CD4-positive, alpha-beta T cell treated with Interleukin-10 for 1 hour (primary cell): ENCODE data around the gene MIPEP.
"Not testable (repeated sequence)": the region's sequence is repeated elsewhere in the genome, so short reads cannot be mapped to it uniquely, and the experiment has no call there.

Experiments used
- DNase-seq: peaks from one replicate; pipeline ENCODE4 v3.0.0-alpha.2; 2020

MIPEP gene

DNA sequence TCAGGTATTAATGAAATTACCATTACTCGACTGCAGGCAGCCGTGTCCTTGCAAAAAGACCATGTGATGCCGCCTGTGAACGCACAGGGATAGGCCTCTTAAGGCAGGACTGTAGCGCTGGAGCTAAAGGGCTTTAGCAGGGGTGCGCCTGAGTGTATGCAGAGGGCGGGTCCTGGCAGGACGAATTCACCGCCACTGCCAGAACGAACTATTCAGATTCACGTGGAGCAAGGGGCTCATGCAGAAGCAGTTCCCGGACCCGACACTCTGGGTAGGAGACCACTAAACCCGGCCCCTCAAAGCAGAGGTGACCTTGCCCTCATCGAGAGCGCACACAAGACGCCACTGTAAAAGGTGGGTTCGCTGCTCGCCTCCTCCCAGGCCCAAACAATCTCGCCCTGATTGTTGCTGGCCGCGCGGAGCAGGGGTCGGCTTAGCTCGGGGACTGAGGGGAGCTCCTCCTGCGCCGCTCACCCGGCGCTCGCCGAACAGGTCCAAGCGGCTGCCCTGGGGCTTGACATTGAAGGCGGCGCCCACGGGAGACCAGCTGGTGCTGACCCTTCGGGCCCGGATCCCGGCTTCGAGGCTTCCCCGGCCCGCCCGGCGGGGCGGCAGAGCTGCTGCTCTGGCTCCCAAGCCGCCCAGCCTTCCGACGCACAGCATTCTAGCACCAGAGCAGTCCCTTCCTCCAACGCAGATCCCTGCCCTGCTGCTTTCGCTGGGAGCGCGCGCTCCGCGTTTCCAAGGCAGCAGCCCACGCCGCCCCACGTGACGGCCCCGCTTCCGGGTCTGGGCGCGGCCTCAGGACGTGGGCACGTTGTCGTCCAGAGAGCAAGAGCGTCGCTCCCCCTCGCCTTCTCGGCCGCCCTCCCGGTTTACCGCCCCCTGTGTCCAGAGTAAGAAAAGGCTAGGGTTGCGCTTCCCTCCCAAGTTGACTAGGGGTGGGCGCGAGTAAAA is at the start of gene MIPEP:
TSS of gene MIPEP (minus strand) at position 743 of the 957 bp plus-strand sequence. CDS start at position 663, 80 bp downstream.
- peak; percentile 90 for DNase-seq

DNA sequence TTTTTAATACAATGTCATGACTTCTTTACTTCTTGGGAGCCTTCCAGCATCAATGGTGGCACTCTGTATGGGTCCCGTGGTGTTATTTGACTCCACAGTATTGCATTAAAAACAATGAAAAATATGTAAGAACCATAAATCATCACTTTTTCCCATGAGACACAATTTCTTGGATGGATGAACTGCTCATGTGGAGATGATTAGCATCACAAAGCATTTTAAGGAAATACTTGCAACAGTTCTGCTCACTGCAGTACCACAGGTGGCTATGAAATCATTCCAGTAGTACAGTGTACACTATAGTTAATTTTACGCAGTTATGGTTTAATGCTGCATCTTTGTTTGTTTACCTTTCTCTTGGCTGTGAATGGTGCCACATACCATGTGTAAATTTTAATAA is 45.3 kb upstream of the MIPEP start:
- no peak for DNase-seq

DNA sequence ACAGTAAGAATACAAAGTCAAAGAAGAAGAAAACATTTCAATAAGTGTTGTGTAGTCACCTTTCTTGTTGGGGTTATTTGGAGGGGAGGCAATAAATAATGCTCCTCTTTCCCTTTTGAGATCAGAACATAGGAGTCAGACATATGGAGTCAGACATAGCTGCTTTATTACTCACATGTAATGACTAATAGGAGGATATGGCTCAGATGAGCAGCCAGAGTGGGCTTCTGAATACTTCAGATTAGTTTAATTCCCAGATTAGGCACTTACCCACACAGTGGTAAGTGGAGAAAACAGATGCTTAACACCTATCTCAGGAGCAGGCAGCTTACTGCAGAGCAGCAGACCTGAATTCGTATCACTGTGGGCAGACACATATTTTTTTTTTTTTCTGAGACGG is 39.8 kb upstream of the MIPEP start:
- DNase-seq, result no peak

DNA sequence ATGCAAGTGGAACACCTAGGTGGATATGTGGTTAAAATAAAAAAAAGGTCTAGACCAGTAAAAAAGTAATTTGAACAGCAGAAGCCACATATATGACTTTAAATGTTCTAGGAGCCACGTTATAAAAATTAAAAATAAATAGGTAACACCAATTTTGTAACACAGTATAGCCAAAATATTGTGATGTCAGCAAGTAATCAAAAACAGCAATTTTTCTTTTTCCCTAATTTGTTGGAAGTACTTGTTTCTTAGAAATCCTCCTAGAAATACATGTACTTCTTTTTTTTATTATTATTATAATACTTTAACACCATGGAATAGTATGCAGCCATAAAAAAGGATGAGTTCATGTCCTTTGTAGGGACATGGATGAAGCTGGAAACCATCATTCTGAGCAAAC is 33.8 kb upstream of the MIPEP start:
- DNase-seq, result no peak

DNA sequence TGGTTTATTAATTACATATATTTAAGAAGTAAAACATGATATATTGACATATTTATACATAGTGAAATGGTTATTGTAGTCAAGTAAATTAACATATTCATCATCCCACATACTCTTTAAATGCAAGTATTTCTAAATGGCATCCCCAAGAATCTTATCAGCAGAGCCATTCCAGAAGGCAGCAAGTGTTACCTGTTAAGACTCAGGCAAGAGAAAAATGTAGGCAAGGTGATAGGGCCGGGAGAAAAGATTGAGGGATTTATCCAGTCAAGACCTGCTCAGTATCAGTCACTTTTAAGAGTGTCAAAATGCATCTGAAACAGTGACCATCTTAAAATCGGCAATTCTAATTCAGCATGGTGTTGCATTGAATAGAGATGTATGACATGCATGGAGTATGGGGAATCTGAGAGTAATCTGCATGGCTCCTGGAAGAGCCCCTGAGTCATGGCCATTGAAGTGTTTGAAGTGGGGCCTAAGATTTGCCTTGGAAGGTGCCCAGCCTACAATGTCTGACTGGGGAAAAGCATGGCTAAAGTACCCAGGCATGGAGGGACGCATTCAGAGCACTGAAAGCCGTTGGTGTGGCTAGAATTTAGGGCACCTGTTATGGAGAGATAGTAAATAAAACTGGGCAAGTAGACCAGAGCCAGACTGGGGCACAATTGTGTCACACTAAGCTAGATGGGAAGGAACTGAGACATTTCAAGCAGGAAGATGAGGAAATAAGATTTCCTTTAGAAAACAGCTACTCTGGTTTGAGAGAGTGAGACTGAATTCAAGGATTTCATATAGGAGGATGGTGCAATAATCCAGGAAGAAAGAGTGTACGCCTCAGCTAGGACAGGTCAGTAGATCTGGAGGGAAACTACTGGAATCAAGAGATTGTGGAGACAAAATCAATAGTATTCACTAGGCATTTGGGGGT is 33.1 kb upstream of the MIPEP start:
- no peak for DNase-seq

DNA sequence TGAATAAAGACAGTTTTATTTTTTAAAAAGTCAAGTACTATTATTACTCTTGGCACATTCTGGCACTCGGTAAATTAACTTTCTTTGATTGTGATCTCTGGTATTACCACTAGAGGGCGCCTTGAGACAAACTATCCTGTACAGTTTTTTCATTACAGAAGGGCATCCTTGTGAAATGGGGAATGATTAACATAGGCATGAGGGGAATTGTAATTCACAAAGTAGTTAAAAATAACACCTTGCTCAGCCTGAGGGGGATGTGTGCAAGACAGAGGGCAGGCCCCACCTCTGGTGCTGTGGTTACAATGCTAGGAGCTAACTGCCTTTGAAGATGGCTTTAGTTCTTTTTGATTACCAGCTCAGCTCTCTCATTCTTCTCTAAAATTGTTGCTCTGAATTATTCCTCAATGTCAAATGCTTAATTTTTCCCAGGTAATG is 32.3 kb upstream of the MIPEP start:
- peak; percentile 57 for DNase-seq

DNA sequence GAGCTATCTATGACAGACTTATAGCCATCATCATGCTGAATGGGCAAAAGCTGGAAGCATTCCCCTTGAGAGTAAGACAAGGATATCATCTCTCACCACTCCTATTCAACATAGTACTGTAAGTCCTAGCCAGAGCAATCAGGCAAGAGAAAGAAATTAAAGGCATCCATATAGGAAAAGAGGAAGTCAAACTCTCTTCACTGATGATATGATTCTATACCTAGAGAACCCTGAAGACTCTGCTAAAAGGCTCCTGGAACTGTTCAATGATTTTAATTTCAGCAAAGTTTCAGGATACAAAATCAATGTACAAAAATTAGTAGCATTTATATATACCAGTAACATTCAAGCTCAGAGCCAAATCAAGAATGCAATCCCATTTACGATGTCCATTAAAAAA is 29.8 kb upstream of the MIPEP start:
- DNase-seq, result no peak

DNA sequence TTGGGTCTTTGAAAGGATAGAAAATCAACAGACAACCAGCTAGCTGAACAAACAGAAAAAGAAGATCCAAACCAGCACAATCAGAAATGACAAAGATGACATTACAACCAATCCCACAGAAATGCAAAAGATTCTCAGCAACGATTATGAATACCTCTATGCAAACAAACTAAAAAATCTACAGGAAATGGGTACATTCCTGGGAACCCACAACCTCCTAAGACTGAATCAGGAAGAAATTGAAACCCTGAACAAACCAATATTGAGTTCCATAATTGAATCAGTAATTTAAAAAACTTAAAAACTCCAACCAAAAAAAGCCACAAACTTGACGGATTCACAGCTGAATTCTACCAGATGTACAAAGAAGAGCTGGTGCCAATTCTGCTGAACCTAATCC is 29.0 kb upstream of the MIPEP start:
- no peak for DNase-seq

DNA sequence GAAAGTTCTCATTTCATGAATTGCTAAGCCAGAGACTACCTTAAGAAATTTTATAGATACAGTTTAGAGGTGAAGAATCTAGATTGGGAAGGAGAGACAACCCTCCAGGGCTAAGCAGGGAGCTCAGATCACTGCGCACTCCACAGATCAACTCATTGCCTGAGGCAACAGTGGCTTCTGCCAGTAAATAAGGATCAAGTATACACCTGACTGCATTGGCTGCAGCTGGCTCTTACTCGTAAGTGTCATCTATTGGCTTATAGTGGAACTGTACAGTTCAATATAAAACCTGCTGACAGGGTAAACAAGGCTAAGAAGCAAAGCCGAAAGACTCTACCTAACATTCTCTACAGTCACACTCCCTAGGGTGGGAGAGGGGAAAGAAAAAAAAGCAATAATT is 26.1 kb upstream of the MIPEP start:
- DNase-seq, result no peak

DNA sequence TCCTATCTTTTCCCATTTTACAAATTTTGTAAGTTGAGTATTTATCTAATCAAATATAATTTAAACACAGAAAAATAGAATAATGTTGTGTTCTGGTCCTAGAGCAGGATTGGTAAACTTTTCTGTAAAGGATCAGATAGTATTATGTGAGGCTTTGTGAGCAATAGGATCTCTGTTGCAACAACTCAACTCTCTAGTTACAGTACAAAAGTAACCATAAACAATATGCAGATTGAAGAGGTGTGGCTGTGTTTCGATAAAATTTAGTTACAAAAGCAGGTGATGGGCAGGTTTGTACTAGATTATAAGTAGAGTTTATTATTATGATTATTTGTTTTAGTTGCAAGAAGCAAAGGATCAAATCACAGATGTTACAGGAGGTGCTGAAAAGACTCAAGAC is 23.3 kb upstream of the MIPEP start:
- DNase-seq, result no peak

DNA sequence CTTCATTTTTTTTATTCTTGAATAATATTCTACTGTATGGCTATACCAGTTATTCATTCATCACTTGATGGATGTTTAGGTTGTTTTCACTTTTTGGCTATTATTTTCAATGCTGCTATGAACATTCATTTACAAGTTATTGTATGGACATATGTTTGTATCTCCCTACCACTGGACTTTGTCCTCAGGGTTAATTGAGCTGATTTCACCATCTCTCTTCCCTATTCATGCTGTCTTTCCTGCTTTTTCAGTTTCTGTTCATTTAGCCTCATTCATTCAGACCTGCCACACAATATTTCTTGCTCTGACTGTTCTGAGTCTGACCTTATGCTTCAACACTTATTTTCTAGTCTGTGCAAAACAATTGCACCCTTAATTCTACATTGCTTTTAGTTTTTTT is 20.4 kb upstream of the MIPEP start:
- DNase-seq, result no peak

DNA sequence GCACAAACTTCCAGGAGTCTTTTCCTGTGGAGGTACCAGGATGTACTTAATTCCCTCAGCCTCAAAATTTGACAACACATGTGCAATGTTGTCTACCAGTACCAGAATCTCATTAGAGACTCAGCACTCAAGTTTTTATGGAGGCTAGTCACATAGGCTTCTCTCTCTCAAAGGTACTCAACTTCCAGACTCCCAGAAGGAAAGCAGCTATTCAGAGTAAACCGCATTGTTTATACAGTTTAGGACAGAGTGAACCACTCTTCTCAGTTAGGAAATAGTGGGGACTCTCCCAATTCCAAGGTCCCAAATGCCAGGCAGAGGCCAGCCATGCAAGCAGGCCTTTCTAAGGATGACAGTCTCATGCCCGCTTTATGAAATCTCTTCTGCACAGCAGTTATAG is 16.6 kb upstream of the MIPEP start:
- DNase-seq, result no peak

DNA sequence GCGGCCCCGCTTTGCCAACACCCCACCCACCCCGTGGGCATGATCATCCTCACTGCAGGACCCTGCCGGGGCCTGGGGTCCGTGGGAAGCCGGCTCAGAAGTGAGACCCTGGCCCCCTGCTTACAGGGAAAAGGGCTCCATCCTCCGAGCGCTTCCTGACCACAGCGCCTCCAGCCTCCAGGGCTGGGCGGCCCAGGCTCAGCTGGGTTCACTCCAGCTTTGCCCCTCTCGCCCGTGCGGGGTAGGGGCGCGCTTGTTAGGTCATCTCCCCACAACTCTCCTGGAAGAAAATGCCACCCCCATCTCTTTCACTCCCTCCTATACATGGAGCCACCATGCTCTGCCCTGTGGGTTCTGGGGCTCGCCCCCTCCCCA is 14.7 kb upstream of the MIPEP start:
- DNase-seq, result no peak

DNA sequence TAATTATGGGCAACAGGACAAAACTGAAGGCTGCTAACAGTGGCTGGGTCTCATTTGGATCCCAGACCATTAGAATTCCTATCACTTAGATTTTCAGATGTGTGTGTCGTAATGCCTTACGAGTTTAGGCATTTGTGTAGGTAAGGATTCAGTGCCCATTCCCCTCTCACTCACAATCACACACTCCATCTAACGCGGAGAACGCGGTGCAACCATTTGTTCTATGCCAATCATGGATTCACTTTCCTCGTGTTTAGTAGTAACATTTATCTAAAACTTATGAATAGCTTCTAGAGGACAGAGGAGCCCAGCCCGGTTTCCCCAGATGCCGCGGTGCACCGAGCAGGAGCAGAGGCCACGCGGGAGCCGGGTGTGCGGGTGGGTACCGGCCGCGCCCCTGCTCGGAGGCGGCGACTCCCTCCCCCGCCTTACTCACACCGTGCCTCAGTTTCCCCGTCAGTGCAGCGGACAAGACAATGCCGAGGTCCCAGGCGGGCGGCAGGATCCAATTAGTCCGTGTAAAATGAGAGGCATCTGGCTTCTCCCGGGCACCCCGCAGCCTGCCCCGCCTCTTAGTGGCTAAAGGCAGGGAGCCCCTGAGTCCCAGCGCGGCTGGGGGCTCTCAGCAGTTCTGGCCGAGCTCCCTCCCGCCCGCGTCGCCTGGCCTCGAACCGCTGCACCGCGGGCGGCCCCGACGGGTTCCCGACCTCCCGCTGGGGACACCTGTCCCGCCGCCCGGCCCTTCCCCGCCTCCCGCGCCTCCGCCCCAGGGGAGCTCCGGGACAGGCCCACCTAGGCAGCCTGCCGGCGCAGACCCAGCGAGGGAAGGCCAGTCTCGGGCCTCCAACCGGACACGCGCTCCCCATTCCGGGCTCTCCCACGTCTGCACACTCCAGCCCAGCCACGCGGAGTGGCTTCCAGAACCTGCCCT is 14.0 kb upstream of the MIPEP start:
- no peak for DNase-seq

DNA sequence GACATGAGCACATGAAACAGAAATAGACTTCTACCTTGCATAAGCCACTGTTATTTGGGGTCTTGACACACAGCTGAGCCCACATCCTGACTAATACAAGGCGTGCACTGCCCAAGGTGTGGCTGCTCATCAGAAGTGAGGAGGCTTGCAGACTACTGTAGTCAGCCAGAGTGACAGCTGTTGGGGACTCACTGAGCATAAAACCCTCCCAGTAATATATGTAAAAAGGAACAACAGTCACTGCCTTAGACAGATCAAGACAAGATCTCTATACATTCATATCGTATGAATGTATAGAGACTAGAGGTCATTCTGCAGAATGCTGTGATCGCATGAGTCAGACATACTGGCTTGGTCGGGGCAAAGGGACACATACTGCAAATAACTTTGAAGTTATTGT is 12.2 kb upstream of the MIPEP start:
- no peak for DNase-seq

DNA sequence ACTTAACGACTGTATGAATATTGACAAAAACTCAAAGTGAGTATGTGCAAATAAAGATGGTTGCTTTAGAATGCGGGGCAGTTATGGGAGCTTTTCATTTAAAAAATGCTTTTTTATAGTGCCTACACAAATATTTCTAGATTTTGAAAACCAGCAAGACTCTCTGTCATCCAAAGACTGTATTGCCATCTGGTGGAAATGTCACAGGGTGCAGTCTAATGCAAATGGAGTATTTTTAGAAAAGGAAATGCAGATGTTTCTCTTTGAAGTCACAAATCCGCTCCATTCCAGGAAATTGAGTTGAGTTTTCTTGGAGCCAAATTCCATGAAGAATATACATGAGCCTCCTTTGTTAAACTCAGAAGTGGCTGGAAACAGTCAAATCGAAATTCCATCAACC is 10.4 kb upstream of the MIPEP start:
- DNase-seq, result peak; percentile 58

DNA sequence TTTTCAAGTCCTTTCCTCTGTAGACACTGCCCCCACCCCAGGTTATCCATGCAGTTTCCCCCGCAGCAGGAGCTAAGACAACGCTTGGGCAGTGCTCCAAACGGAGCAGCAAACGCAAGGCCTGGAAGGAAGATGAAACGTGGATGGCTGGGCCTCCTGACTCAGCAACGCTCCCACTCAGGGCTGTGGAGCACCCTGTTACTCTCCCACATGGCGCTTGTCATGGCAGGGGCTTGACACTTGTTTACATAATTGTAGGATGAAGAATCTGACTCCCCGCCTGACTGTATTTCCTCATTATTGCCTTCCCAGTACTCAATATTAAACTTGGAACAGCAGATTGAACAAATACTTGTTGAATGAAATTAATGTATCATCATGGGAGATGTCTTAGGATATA is 8.9 kb upstream of the MIPEP start:
- DNase-seq, result no peak

DNA sequence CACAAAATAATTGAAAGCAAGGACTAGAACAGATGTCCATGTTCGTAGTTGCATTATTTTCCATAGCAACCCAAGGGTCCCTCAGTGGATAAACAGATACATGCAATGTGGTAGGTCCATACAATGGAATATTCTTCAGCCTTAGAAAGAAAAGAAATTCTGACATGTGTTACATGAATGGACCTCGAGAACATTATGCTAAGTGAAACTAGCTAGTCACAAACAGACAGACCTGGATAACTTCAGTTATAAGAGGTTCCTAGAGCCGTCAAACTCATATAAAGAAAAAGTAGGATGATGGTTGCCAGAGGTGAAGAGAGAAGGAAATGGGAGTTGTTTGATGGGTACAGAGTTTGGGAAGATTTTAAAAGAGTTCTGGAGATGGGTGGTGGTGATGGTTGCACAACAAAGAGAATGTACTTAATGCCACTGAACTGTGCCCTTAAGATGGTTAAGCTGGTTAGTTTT is 8.3 kb upstream of the MIPEP start, which contains the start of gene C1QTNF9B:
TSS of gene C1QTNF9B (minus strand) at position 51 of the 468 bp plus-strand sequence.
- DNase-seq, result not testable (repeated sequence)

DNA sequence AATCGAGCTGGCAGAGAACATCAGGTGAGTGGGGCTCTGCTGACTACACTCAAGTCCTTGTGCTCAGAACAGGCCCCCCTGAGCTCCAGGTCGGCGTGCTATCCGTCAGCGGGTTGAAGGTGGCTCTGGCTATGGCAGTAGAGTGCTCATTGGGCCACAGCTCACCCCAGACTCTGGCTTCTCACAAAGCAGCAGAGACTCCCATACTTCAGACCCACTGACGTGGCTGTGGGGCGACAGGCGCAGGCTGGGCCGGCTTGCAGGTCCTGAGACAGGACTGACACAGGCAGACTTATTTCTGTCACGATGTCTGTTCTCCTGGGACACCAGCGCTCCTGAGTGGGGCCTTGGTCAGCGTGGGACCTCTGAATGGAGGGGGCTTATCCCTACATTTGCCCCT is 5.5 kb upstream of the MIPEP start:
- not testable (repeated sequence) for DNase-seq

DNA sequence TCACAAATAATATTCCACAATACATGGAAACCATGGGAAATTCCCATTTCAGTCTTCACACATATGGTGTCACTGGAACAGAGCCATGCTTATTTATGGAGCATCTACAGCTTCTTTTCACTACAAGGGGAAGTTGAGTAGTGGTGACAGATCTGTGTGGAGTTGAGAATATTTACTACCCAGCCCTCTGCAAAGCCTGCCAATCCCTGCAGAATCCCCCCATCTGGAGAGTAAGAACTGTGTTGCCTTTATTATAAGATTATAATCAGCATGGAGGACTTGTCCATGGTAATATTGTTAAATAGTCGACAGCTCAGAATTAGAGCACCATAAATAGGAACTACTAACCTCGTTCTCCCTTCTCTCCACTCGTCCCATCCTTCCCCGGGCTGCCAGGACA is 4.6 kb upstream of the MIPEP start:
- not testable (repeated sequence) for DNase-seq

DNA sequence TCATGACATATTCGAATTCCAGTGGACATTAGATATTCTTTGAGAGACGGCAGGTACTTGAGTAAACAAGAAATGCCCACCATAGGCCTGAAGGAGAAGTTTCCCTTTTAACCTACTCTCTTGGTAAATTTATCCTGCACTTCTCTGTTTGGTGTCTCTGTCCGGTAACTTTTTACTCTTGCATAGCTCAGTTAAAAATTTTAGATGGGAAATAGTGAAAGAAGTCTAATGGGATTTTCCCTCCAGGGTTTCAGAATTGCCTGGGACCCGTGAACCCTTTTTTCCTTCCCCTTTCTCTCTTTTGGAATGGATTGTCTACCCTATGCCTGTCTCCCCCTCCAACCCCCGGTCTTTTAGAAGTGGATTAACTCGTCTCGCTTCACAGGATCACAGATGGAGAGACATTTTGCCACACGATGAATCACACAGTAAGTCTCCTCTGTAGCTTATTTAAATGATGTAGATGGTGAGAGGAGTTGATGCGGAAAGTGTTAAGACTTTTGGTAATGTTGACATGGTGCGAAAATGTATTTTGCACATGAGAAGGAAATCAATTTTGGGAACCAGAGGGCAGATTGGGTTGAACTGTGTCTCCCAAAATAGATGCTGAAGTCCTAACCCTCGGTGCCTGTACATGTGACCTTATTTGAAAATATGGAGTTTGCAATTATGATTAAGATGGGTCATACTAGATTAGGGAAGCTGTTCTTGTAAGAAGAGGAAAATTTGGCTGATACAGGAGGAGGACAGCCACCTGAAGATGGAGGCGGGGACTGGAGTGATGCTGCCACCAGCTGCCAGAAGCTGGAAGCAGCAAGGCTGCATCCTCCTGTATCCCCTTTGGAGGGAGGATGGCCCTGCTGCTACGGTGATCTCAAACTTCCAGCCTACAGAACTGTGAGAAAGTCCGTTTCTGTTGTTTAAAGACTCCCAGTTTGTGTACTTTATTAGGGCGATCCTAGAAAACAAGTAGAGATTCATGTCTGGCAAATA is 711 bp upstream of the MIPEP start:
- no peak for DNase-seq
